GM23248 (cell line): ENCODE results near the gene AFP.

ENCODE experiments used
- EZH2 ChIP-seq: fragments of 200-600 bp; sonication (generic); IDR thresholded peaks from 2 replicates; pipeline ENCODE4 v1.6.1; 2018; ENCODE audit warnings: antibody characterized with exemption, mild to moderate bottlenecking; ENCODE audit not compliant: insufficient read depth, poor library complexity, severe bottlenecking
- EZH2phosphoT487 ChIP-seq: fragments of 200-600 bp; sonication (generic); IDR thresholded peaks from 2 replicates; pipeline ENCODE4 v1.6.1; 2018; ENCODE audit warnings: antibody characterized with exemption, moderate library complexity, mild to moderate bottlenecking, low read depth; ENCODE audit not compliant: insufficient read depth

DNA sequence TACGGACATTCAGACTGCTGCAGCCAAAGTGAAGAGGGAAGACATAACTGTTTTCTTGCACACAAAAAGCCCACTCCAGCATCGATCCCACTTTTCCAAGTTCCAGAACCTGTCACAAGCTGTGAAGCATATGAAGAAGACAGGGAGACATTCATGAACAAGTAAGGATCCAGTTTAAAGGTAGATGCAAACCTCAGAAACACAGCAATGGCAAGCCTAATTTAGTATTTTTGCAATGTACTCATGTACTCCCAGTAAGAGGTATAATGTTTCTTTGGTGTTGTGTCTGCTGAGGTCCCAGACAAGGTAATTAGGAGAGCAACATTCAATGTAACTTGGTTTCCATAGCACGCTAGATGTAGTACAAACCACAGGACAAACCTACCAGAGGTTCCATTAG lies 4.6 kb downstream of the AFP start:
- TF ChIP-seq EZH2 (no peak), EZH2phosphoT487 (no peak)
